Central memory CD8-positive, alpha-beta T cell (primary cell): ENCODE measurements around the gene CDIP1.

ENCODE experiments used
- ATAC-seq: fragments of 150-1000 bp; cut with Tn5 transposase; replicated peaks from 2 replicates; pipeline ENCODE4 v1.10.0; 2022; ENCODE audit warnings: mild to moderate bottlenecking, moderate FRiP score, moderate number of reproducible peaks; ENCODE audit not compliant: poor library complexity, severe bottlenecking; ENCODE audit errors: extremely low read depth
- DNase-seq, 2 donors: peaks; one replicate each; pipeline ENCODE4 v3.0.0; 2021; ENCODE audit warnings: low spot score in 2 of 2
- H3K27ac Mint-ChIP-seq: one replicate; pipeline ENCODE4 v1.8.0; 2022; ENCODE audit warnings: low read depth, mild to moderate bottlenecking, moderate library complexity, mixed read lengths
- H3K27me3 Mint-ChIP-seq: one replicate; pipeline ENCODE4 v1.8.0; 2022; ENCODE audit warnings: mixed read lengths
- H3K36me3 Mint-ChIP-seq: one replicate; pipeline ENCODE4 v1.8.0; 2022; ENCODE audit warnings: mild to moderate bottlenecking, moderate library complexity, mixed read lengths; ENCODE audit not compliant: insufficient read depth
- H3K4me1 Mint-ChIP-seq: one replicate; pipeline ENCODE4 v1.8.0; 2022; ENCODE audit warnings: mixed read lengths
- H3K4me3 Mint-ChIP-seq: one replicate; pipeline ENCODE4 v1.8.0; 2022; ENCODE audit warnings: mild to moderate bottlenecking, moderate library complexity, mixed read lengths
- H3K9me3 Mint-ChIP-seq: one replicate; pipeline ENCODE4 v1.8.0; 2022; ENCODE audit warnings: mixed read lengths

CDIP1 gene

GRCh38 chr16:4508806-4509205, 29.8 kb downstream of the CDIP1 start:
- H3K4me1 Mint-ChIP-seq: peaks cover 47% of the 10 kb centered on the region
- H3K4me3 Mint-ChIP-seq: no peak overlapping the region
- no peaks in the 10 kb centered on the region for H3K9me3 Mint-ChIP-seq
- ATAC-seq: no peak
- H3K36me3 Mint-ChIP-seq: peaks cover 49% of the 10 kb centered on the region
- H3K27ac Mint-ChIP-seq: no peak overlapping the region
- H3K27me3 Mint-ChIP-seq: no peaks in the 10 kb centered on the region
- DNase-seq: no peak

GRCh38 chr16:4507588-4508345, 30.8 kb downstream of the CDIP1 start:
- H3K36me3 Mint-ChIP-seq: peaks cover 47% of the 10 kb centered on the region
- DNase-seq: no peak
- H3K9me3 Mint-ChIP-seq: no peaks in the 10 kb centered on the region
- no peaks in the 10 kb centered on the region for H3K27me3 Mint-ChIP-seq
- no peak overlapping the region for H3K4me3 Mint-ChIP-seq
- H3K27ac Mint-ChIP-seq: peak overlapping the region; percentile 79
- ATAC-seq: no peak
- peaks cover 50% of the 10 kb centered on the region for H3K4me1 Mint-ChIP-seq

DNA sequence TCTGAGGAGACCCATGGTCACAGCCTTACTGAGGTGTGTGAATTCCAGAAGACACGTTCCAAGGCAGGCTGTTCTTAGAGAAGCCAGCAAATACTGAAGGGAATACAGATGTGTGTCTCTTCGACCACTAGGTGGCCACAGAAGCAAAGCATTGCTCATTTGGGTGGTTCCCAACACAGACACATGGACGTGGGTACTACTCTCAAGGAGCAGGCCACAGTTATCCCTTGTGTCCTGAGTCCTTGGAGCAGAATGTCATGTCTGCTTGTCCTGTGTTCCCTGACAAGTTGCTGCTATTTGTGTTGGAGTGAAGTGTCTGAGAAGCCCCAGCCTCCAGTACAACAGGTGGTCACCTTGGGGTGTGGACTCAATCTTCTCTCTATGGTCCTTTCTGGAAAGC, 32.1 kb downstream of the CDIP1 start:
- peak in 1 of 2 donors; percentile 46 for DNase-seq
- H3K9me3 Mint-ChIP-seq: no peaks in the 10 kb centered on the region
- peak overlapping the region; percentile 94 for H3K27ac Mint-ChIP-seq
- H3K36me3 Mint-ChIP-seq: peaks cover 40% of the 10 kb centered on the region
- no peaks in the 10 kb centered on the region for H3K27me3 Mint-ChIP-seq
- peak; percentile 45 for ATAC-seq
- peaks cover 53% of the 10 kb centered on the region for H3K4me1 Mint-ChIP-seq
- H3K4me3 Mint-ChIP-seq: peak overlapping the region; percentile 71

- Mint-ChIP-seq H3K4me1 (peaks cover 54% of the 10 kb centered on the region), H3K9me3 (no peaks in the 10 kb centered on the region), H3K27ac (peak overlapping the region; percentile 94), H3K4me3 (peak overlapping the region; percentile 71), H3K27me3 (no peaks in the 10 kb centered on the region), H3K36me3 (peaks cover 38% of the 10 kb centered on the region)
- ATAC-seq (peak; percentile 94), DNase-seq (peak; percentile 54 to 68)
Observed at GRCh38 chr16:4505356-4506147, 33.0 kb downstream of the CDIP1 start.

- Mint-ChIP-seq H3K36me3 (peaks cover 24% of the 10 kb centered on the region), H3K27ac (no peak overlapping the region), H3K4me3 (no peak overlapping the region), H3K27me3 (no peaks in the 10 kb centered on the region), H3K9me3 (no peaks in the 10 kb centered on the region), H3K4me1 (peaks cover 66% of the 10 kb centered on the region)
- ATAC-seq (no peak), DNase-seq (no peak)
Observed at GRCh38 chr16:4501071-4501478, 37.5 kb downstream of the CDIP1 start.

- DNase-seq: no peak
- no peaks in the 10 kb centered on the region for H3K27me3 Mint-ChIP-seq
- no peak overlapping the region for H3K4me3 Mint-ChIP-seq
- H3K27ac Mint-ChIP-seq: no peak overlapping the region
- H3K4me1 Mint-ChIP-seq: peaks cover 65% of the 10 kb centered on the region
- H3K9me3 Mint-ChIP-seq: no peaks in the 10 kb centered on the region
- H3K36me3 Mint-ChIP-seq: peaks cover 23% of the 10 kb centered on the region
- ATAC-seq: no peak
Observed at GRCh38 chr16:4500272-4500671, 38.3 kb downstream of the CDIP1 start.

DNA sequence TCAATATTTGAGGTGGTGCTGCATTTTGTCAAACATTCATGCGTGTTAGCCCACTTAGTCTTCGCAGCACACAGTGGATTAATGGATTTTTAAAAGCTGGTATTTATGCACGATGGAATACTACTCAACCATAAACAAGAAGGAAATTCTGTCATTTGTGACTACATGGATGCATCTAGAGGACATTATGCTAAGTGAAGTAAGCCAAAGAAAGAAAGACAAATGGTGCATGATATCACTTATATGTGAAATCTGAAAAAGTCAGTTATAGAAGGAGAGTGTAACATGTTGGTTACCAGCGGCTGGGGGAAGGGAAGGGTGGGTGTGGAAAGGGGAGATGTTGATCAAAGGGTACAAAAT, 39.4 kb downstream of the CDIP1 start:
- Mint-ChIP-seq H3K27me3 (no peaks in the 10 kb centered on the region), H3K4me1 (peaks cover 69% of the 10 kb centered on the region), H3K36me3 (peaks cover 18% of the 10 kb centered on the region), H3K27ac (no peak overlapping the region), H3K4me3 (no peak overlapping the region), H3K9me3 (no peaks in the 10 kb centered on the region)
- no peak for DNase-seq
- ATAC-seq: no peak

DNA sequence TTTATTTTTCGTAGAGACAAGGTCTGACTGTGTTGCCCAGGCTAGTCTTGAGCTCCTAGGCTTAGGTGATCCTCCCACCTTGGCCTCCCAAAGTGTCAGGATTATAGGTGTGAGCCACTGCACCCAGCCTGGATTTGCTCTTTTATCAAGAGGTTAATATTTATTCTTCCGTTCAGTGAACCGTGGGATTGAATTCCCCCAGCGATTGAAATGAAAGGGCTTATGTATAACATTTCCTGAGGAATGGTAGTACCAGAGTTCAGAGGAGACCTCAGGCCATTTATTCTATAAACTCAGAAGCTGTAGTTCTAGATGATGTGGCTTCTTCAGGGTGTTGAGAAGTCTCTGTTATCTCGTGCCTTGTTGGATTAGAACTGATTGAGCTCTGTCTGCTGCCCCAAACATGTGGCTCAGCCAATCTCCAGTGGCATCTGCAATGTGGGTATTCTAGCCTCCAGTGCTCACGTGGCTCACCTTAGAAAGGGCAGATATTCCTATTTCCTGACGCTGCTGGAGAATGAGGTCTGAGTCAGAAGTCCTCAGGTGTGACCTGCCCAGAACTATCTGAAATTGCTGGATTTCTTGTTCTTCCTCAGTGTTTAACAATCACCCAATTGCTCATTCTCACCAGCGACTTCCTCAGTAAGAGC, 39.9 kb downstream of the CDIP1 start:
- Mint-ChIP-seq H3K4me1 (peaks cover 67% of the 10 kb centered on the region), H3K9me3 (no peaks in the 10 kb centered on the region), H3K4me3 (no peak overlapping the region), H3K27me3 (no peaks in the 10 kb centered on the region), H3K27ac (no peak overlapping the region), H3K36me3 (peaks cover 18% of the 10 kb centered on the region)
- ATAC-seq: no peak
- no peak for DNase-seq

DNA sequence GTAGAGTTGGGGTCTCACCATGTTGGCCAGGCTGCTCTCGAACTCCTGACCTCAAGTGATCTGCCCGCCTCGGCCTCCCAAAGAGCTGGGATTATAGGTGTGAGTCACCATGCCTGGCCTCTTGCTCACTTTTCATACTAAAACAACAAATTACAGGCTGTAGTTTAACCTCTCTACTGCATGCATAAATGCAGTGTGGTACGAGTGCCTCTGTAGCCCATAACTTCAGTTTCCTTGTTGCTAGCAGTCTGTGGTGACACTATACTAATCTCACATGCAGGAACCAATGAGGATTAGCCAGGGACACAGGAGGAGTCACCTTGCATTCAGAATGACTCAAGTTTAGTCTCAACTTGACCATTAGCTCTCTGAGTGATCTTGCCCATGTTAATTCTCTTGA, 42.3 kb downstream of the CDIP1 start:
- DNase-seq: no peak
- Mint-ChIP-seq H3K9me3 (no peaks in the 10 kb centered on the region), H3K36me3 (peaks cover 25% of the 10 kb centered on the region), H3K4me3 (no peak overlapping the region), H3K4me1 (peaks cover 59% of the 10 kb centered on the region), H3K27me3 (no peaks in the 10 kb centered on the region), H3K27ac (no peak overlapping the region)
- ATAC-seq: no peak

GRCh38 chr16:4495766-4496165, 42.8 kb downstream of the CDIP1 start:
- H3K36me3 Mint-ChIP-seq: peaks cover 26% of the 10 kb centered on the region
- H3K27ac Mint-ChIP-seq: no peak overlapping the region
- H3K9me3 Mint-ChIP-seq: no peaks in the 10 kb centered on the region
- H3K4me1 Mint-ChIP-seq: peaks cover 59% of the 10 kb centered on the region
- H3K27me3 Mint-ChIP-seq: no peaks in the 10 kb centered on the region
- ATAC-seq (no peak), DNase-seq (no peak)
- no peak overlapping the region for H3K4me3 Mint-ChIP-seq

- no peak for ATAC-seq
- no peaks in the 10 kb centered on the region for H3K27me3 Mint-ChIP-seq
- no peaks in the 10 kb centered on the region for H3K9me3 Mint-ChIP-seq
- peak overlapping the region; percentile 87 for H3K27ac Mint-ChIP-seq
- peaks cover 60% of the 10 kb centered on the region for H3K4me1 Mint-ChIP-seq
- H3K4me3 Mint-ChIP-seq: no peak overlapping the region
- peaks cover 27% of the 10 kb centered on the region for H3K36me3 Mint-ChIP-seq
- DNase-seq: no peak
Observed at GRCh38 chr16:4494746-4495490, 43.7 kb downstream of the CDIP1 start.

GRCh38 chr16:4491898-4492297, 46.7 kb downstream of the CDIP1 start:
- H3K27me3 Mint-ChIP-seq: no peaks in the 10 kb centered on the region
- peaks cover 68% of the 10 kb centered on the region for H3K4me1 Mint-ChIP-seq
- no peak for DNase-seq
- no peak overlapping the region for H3K4me3 Mint-ChIP-seq
- no peak for ATAC-seq
- no peaks in the 10 kb centered on the region for H3K9me3 Mint-ChIP-seq
- no peak overlapping the region for H3K27ac Mint-ChIP-seq
- H3K36me3 Mint-ChIP-seq: peaks cover 28% of the 10 kb centered on the region
